B cell (primary cell): ENCODE data around the gene SLF2. TPM values are rescaled to one million over a fixed set of nuclear protein-coding genes. Genes with fewer than 3 reads are reported as not detected.

ENCODE experiments used
- ATAC-seq: fragments of 200-7000 bp; cut with Tn5 transposase; one replicate; pipeline ENCODE4 v1.10.0; 2021; ENCODE audit warnings: low read depth, mild to moderate bottlenecking, moderate number of reproducible peaks, moderate library complexity
- CTCF ChIA-PET: fragments of 350-600 bp; sonication (Branson Sonifier 250); formaldehyde crosslinking; loops from one replicate; lab custom pipeline; 2021; ENCODE audit warnings: antibody characterized with exemption, inconsistent platforms; lab: Charles Lee
- POLR2A ChIA-PET: fragments of 350-600 bp; sonication (Branson Sonifier 250); formaldehyde crosslinking; loops from one replicate; lab custom pipeline; 2021; ENCODE audit warnings: antibody characterized with exemption; lab: Charles Lee
- DNase-seq: peaks from one replicate; pipeline ENCODE4 v3.0.0; 2013
- H2AFZ ChIP-seq: 2 replicates; pipeline ENCODE4 v1.6.1; 2012; ENCODE audit warnings: mild to moderate bottlenecking, low read depth, low read length; ENCODE audit not compliant: insufficient read depth, poor library complexity, severe bottlenecking
- H3K27ac ChIP-seq, 2 donors: 1 replicate in 1 of 2; 2 replicates in 1 of 2; pipeline ENCODE4 v1.5.1; 2012 to 2013; ENCODE audit warnings: low read length in 2 of 2, mild to moderate bottlenecking in 2 of 2, moderate library complexity in 1 of 2
- H3K27me3 ChIP-seq, 4 experiments: fragments of 200-600 bp in 1 of 4; sonication (generic) in 1 of 4; replicated peaks in 1 of 4; 1 replicate in 2 of 4; 2 replicates in 2 of 4; pipeline versions ENCODE4 v1.6.1 to v1.7.0; 2013 to 2016; ENCODE audit warnings: low read length in 3 of 4, mild to moderate bottlenecking in 2 of 4, mixed read lengths in 1 of 4, moderate library complexity in 1 of 4; ENCODE audit not compliant: insufficient read depth in 4 of 4, control insufficient read depth in 3 of 4; ENCODE audit errors: control extremely low read depth in 1 of 4
- H3K36me3 ChIP-seq, 2 experiments: replicated peaks in 1 of 2; 1 replicate in 1 of 2; 2 replicates in 1 of 2; pipeline versions ENCODE4 v1.6.1 to v1.7.1; 2013; ENCODE audit warnings: low read length in 1 of 2; ENCODE audit not compliant: insufficient read depth in 2 of 2, control insufficient read depth in 1 of 2; ENCODE audit errors: control extremely low read depth in 1 of 2, extremely low read depth in 1 of 2
- H3K4me1 ChIP-seq, 2 donors: fragments of 200-600 bp in 1 of 2; sonication (generic) in 1 of 2; 1 replicate in 1 of 2; 2 replicates in 1 of 2; pipeline versions ENCODE4 v1.5.1 to v1.6.1; 2013 to 2017; ENCODE audit warnings: low read length in 2 of 2; ENCODE audit not compliant: control insufficient read depth in 2 of 2, insufficient read depth in 2 of 2
- H3K4me2 ChIP-seq: replicated peaks from 2 replicates; pipeline ENCODE3; 2012; ENCODE audit warnings: mild to moderate bottlenecking, low read depth, low read length; ENCODE audit not compliant: poor library complexity, severe bottlenecking
- H3K4me3 ChIP-seq, 5 experiments: fragments of 200-600 bp in 1 of 5; sonication (generic) in 1 of 5; 1 replicate in 3 of 5; 2 replicates in 2 of 5; pipeline versions ENCODE4 v1.5.1 to v1.7.0; 2011 to 2016; ENCODE audit warnings: low read length in 4 of 5, mild to moderate bottlenecking in 4 of 5, low read depth in 2 of 5, control low read depth in 1 of 5, moderate library complexity in 1 of 5; ENCODE audit not compliant: insufficient read depth in 1 of 5; ENCODE audit errors: control extremely low read depth in 1 of 5, extremely low read depth in 1 of 5
- H3K79me2 ChIP-seq: fragments of 200-600 bp; sonication (generic); one replicate; pipeline ENCODE4 v1.6.0; 2016; ENCODE audit warnings: low read length; ENCODE audit not compliant: control insufficient read depth, insufficient read depth
- H3K9ac ChIP-seq: fragments of 200-600 bp; sonication (generic); 2 replicates; pipeline ENCODE4 v1.6.1; 2017; ENCODE audit warnings: mild to moderate bottlenecking, low read length, moderate library complexity
- H3K9me3 ChIP-seq, 3 donors: one replicate each; pipeline versions ENCODE4 v1.6.1 to v1.7.1; 2013; ENCODE audit warnings: low read length in 2 of 3; ENCODE audit not compliant: control insufficient read depth in 2 of 3, insufficient read depth in 1 of 3; ENCODE audit errors: control extremely low read depth in 1 of 3
- H4K20me1 ChIP-seq: 2 replicates; pipeline ENCODE4 v1.6.0; 2012; ENCODE audit warnings: mild to moderate bottlenecking, low read length; ENCODE audit not compliant: insufficient read depth, control insufficient read depth, poor library complexity, severe bottlenecking
- H3K27ac Mint-ChIP-seq: one replicate; pipeline ENCODE4 v1.8.0; 2021; ENCODE audit warnings: mixed read lengths
- H3K27me3 Mint-ChIP-seq: one replicate; pipeline ENCODE4 v1.8.0; 2021; ENCODE audit warnings: mixed read lengths
- H3K4me1 Mint-ChIP-seq: one replicate; pipeline ENCODE4 v1.8.0; 2021; ENCODE audit warnings: mixed read lengths
- H3K4me3 Mint-ChIP-seq: one replicate; pipeline ENCODE4 v1.8.0; 2021; ENCODE audit warnings: mixed read lengths
- H3K9me3 Mint-ChIP-seq: one replicate; pipeline ENCODE4 v1.8.0; 2022; ENCODE audit warnings: mixed read lengths; ENCODE audit not compliant: insufficient read depth
- EZH2 ChIP-seq: IDR thresholded peaks from 2 replicates; pipeline ENCODE4 v1.6.1; 2012; ENCODE audit warnings: borderline replicate concordance, low read depth, mild to moderate bottlenecking, moderate library complexity, low read length; ENCODE audit not compliant: insufficient read depth, poor library complexity, severe bottlenecking
- intact Hi-C: fragments of 100-400 bp; cut with micrococcal nuclease; formaldehyde crosslinking; loops from one replicate; pipeline ENCODE4 v1.10.0; 2022
- polyA plus RNA-seq: library from polyadenylated mRNA; depleted of rRNA; stranded (reverse); fragments of >200 nt; gene quantifications from 2 replicates; pipeline ENCODE4 v1.2.3, GENCODE V29; 2012
- total RNA-seq, 2 donors: library from RNA; stranded (reverse); fragments of 120-200 nt in 1 of 2; gene quantifications; 1 replicate in 1 of 2; 2 replicates in 1 of 2; pipeline versions ENCODE4 v1.2.3 to v1.2.4, GENCODE V29; 2013 to 2022
- TF ChIP-seq, protein P1 (sequence below): fragments of 200-600 bp; IDR thresholded peaks from one replicate; pipeline ENCODE4 v1.8.0; 2022; ENCODE audit warnings: antibody characterized with exemption, mild to moderate bottlenecking

SLF2 gene
- total and polyA plus RNA-seq, 2 donors (not counting 1 experiment from before 2014, with no cell fraction given): 11.8 to 65.6 TPM

- ChIA-PET POLR2A (no interaction called here), CTCF (interaction anchor here (0.8 kb wide), 1 partner anchor 38 kb away, joined by 3 read pairs; no protein-coding TSS in a partner anchor)
- Mint-ChIP-seq H3K27ac (no peak overlapping the region), H3K4me1 (no peaks in the 10 kb centered on the region), H3K9me3 (no peaks in the 10 kb centered on the region), H3K4me3 (no peak overlapping the region), H3K27me3 (no peaks in the 10 kb centered on the region)
- H4K20me1 ChIP-seq: no peaks in the 10 kb centered on the region
- intact Hi-C loops: no loop called here
- no peak overlapping the region for H3K4me2 ChIP-seq
- no peak overlapping the region for H3K4me3 ChIP-seq
- H3K36me3 ChIP-seq: peaks cover 14 to 65% of the 10 kb centered on the region in 2 experiments
- no peaks in the 10 kb centered on the region for H3K9me3 ChIP-seq
- H3K9ac ChIP-seq: no peak overlapping the region
- H3K27me3 ChIP-seq: no peaks in the 10 kb centered on the region
- H3K79me2 ChIP-seq: no peaks in the 10 kb centered on the region
- no peak overlapping the region for H2AFZ ChIP-seq
- TF ChIP-seq EZH2: no peak
- TF ChIP-seq, protein P1, sequence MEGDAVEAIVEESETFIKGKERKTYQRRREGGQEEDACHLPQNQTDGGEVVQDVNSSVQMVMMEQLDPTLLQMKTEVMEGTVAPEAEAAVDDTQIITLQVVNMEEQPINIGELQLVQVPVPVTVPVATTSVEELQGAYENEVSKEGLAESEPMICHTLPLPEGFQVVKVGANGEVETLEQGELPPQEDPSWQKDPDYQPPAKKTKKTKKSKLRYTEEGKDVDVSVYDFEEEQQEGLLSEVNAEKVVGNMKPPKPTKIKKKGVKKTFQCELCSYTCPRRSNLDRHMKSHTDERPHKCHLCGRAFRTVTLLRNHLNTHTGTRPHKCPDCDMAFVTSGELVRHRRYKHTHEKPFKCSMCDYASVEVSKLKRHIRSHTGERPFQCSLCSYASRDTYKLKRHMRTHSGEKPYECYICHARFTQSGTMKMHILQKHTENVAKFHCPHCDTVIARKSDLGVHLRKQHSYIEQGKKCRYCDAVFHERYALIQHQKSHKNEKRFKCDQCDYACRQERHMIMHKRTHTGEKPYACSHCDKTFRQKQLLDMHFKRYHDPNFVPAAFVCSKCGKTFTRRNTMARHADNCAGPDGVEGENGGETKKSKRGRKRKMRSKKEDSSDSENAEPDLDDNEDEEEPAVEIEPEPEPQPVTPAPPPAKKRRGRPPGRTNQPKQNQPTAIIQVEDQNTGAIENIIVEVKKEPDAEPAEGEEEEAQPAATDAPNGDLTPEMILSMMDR: no peak
- H3K4me1 ChIP-seq: no peaks in the 10 kb centered on the region
- ATAC-seq (no peak), DNase-seq (no peak)
- no peak overlapping the region for H3K27ac ChIP-seq
These were observed 30.7 kb downstream of the SLF2 start for GRCh38 chr10:100943508-100943907.

GRCh38 chr10:100945754-100946153 lies 33.0 kb downstream of the SLF2 start:
- ATAC-seq (no peak), DNase-seq (no peak)
- intact Hi-C loops: no loop called here
- Histone ChIP-seq H3K79me2 (no peaks in the 10 kb centered on the region), H3K27ac (no peak overlapping the region), H4K20me1 (no peaks in the 10 kb centered on the region), H2AFZ (no peak overlapping the region), H3K27me3 (no peaks in the 10 kb centered on the region), H3K36me3 (peaks cover 7 to 74% of the 10 kb centered on the region in 2 experiments), H3K4me1 (no peaks in the 10 kb centered on the region), H3K9ac (no peak overlapping the region), H3K4me2 (no peak overlapping the region), H3K9me3 (no peaks in the 10 kb centered on the region), H3K4me3 (no peak overlapping the region)
- Mint-ChIP-seq H3K9me3 (no peaks in the 10 kb centered on the region), H3K4me1 (no peaks in the 10 kb centered on the region), H3K4me3 (no peak overlapping the region), H3K27ac (no peak overlapping the region), H3K27me3 (no peaks in the 10 kb centered on the region)
- TF ChIP-seq EZH2: no peak
- TF ChIP-seq, protein P1: no peak
- CTCF ChIA-PET: interaction anchor here (0.6 kb wide), 1 partner anchor 72 kb away, joined by 3 read pairs; no protein-coding TSS in a partner anchor
- POLR2A ChIA-PET: no interaction called here
